ENCODE measurements around the gene GPR42.
"Not testable (repeated sequence)": the region's sequence is repeated elsewhere in the genome, so short reads cannot be mapped to it uniquely, and the experiment has no call there.

GPR42 gene

GRCh38 chr19:35347171-35347929 lies 23.5 kb upstream of the GPR42 start, which contains the start of gene FFAR1:
FFAR1 (plus strand) TSS chr19:35347902; CDS start chr19:35351552, 3,650 bp downstream.
- peak; percentile 33 for DNase-seq (ENCODE audit: low spot score)

- DNase-seq (ENCODE audit: low spot score): no peak
These were observed 23.0 kb upstream of the GPR42 start for GRCh38 chr19:35347930-35348298.

DNA sequence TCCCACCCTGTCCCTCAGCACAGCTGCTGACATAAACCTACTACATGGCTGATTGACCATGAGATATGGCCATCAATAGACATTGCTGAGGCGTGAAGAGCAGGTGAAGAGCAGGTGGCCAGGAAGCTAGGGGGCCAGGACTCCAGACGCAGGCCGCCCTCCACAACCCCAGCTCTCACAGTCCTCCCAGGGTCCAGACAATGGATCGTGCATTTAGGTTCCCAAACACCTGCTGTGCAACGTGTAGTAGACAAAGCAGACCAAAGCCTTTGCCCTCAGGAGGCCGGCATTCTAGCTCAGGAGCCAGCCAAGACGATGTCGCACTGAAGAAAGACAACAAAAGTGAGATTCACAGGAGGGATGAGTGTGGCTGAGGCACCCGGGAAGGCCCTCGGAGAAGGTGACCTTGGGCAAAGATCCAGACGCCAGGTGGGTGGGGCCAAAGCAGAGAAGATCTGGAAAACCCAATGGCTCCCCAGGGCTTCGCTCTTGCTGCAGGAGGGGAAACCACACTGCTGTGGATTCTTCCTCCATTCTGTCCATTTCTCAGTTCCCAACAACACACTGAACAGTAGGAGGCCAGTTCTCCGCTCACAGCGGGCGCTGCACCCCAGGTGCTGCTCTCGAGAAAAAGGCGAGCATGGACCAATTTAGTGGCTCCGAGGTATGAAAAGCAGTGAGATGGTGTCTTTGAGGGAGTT lies 21.8 kb upstream of the GPR42 start:
- DNase-seq (ENCODE audit: low spot score): no peak

GRCh38 chr19:35349614-35350521 lies 21.0 kb upstream of the GPR42 start:
- DNase-seq (ENCODE audit: low spot score): no peak

- no peak for DNase-seq (ENCODE audit: low spot score)
These were observed 20.3 kb upstream of the GPR42 start for GRCh38 chr19:35350591-35350990.

- no peak for DNase-seq (ENCODE audit: low spot score)
These were observed 19.3 kb upstream of the GPR42 start for GRCh38 chr19:35351411-35352176.

DNA sequence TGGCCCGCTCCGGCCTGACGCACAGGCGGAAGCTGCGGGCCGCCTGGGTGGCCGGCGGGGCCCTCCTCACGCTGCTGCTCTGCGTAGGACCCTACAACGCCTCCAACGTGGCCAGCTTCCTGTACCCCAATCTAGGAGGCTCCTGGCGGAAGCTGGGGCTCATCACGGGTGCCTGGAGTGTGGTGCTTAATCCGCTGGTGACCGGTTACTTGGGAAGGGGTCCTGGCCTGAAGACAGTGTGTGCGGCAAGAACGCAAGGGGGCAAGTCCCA lies 18.8 kb upstream of the GPR42 start:
- DNase-seq (ENCODE audit: low spot score): no peak

GRCh38 chr19:35352448-35353304 lies 18.2 kb upstream of the GPR42 start:
- DNase-seq (ENCODE audit: low spot score): peak; percentile 76

DNA sequence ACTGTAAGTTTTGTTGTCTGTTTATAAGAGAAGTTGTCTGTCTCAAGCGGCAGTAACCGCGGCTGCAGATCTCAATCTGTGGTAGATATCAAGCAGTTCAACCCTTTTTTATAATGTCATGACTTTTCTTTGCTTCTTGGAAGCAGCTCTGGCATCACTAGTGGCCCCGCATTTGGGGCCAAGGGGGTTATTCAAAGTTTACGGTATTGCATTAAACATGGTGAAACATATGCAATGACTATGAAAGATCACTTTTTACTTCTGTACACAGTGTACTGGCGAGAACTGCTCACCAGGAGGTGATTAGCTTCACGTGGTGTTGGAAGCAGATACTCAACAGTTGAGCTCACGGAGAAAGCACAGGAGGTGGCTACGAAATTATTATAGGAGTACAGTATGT lies 17.2 kb upstream of the GPR42 start:
- DNase-seq (ENCODE audit: low spot score): no peak

DNA sequence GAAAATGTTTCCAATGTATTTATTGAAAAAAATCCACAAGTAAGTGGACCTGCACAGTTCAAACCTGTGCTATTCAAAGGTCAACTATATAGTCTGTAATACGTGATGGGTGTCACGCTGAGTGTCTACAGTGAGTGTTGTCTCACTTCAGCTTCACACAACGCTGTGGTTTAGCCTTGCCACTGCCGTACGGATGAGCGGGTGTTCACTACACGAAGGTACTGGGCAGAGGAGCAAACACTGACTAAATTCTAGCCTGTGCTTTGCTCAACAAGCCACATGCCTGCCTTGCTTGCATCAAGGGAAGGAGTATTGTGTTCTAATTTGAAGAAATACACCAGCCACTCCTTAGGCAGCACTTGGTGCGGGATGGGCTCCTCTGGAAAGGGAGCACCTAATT lies 16.0 kb upstream of the GPR42 start:
- DNase-seq (ENCODE audit: low spot score): no peak

DNA sequence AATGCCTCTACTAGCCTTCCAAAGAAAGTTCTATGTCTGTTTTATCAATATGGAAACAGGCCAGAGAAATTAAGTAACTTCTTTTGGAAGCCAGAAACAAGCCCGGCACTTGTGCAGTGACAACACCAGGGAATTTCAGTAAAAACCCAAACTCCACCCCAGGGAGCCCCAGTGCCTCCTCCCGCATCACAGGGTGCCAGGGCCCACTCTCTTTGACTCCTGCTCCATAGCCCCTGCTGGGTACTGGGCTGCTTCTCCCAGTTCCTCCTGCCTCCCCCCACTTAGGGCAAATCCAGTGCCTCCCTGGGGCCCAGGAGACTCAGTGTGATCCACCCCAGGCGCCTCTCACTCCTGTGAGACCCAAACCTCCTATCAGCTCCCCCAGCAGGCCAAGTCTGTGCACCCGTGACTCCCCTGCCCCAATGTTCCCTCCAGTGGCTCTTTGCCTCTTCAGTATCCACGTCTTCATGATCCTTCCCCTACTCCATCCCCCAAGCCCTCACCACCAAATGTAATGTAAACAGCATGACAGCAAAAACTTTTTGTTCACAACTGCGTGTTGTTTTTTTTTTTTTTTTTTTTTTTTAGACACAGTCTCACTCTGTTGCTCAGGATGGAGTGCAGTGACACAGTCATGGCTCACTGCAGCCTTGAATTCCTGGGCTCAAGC lies 14.9 kb upstream of the GPR42 start:
- no peak for DNase-seq (ENCODE audit: low spot score)

GRCh38 chr19:35357867-35358573 lies 12.8 kb upstream of the GPR42 start, which contains the start of gene FFAR3:
FFAR3 (plus strand) TSS chr19:35358460; CDS start chr19:35358891, 431 bp downstream.
- DNase-seq (ENCODE audit: low spot score): peak; percentile 54

DNA sequence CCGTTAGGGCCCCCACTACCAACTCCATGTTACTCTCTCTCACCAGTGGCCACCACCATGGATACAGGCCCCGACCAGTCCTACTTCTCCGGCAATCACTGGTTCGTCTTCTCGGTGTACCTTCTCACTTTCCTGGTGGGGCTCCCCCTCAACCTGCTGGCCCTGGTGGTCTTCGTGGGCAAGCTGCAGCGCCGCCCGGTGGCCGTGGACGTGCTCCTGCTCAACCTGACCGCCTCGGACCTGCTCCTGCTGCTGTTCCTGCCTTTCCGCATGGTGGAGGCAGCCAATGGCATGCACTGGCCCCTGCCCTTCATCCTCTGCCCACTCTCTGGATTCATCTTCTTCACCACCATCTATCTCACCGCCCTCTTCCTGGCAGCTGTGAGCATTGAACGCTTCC lies 12.0 kb upstream of the GPR42 start:
- DNase-seq (ENCODE audit: low spot score): not testable (repeated sequence)

DNA sequence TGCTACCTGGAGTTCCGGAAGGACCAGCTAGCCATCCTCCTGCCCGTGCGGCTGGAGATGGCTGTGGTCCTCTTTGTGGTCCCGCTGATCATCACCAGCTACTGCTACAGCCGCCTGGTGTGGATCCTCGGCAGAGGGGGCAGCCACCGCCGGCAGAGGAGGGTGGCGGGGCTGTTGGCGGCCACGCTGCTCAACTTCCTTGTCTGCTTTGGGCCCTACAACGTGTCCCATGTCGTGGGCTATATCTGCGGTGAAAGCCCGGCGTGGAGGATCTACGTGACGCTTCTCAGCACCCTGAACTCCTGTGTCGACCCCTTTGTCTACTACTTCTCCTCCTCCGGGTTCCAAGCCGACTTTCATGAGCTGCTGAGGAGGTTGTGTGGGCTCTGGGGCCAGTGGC lies 11.5 kb upstream of the GPR42 start:
- DNase-seq (ENCODE audit: low spot score): not testable (repeated sequence)

DNA sequence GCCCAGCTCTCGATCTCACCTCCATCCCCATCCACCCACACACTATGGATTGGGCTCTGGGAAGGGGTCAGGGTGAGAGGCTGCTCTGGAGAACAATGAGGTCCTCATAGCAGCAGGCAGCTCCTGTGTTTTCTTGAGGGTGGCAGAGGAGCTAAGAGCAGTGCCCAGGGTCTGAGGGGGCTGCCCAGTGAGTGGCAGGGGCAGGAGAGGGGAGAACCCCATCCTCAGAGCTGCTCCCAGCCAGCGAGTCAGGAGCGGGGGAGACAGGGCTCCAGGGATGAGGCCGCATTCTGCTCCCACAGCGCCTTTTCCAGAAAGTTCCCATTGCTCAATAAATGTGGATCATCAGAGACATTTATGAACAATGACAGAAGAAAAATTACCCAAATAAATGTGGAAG lies 10.8 kb upstream of the GPR42 start:
- not testable (repeated sequence) for DNase-seq (ENCODE audit: low spot score)

DNA sequence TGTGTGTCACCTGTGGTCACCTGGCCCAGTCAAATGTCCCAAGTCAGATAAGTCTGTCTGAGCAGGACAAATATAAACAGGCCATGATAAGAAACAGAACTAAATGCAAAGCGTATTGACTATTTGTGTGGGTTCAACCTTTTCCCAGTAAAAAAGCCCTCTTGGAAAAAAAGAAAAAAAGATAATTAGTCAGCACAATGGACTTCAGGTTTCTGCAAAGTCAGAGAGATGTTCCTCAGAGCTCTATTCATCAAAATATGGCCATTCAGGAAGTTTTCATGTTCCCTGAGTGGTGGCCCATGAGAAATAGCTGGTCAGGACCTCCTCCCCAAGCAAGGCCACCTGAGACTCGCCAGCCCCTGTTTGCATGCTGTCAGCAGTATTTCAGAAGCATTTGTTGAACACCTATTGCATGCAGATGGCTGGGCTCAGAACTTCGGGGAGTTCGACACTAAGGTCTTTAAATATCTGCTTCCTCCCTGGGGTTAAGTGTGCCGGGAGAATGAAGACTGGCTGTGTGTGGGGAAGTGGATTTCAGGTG lies 9.9 kb upstream of the GPR42 start:
- DNase-seq (ENCODE audit: low spot score): no peak

- DNase-seq (ENCODE audit: low spot score): no peak
These were observed 8.4 kb upstream of the GPR42 start for GRCh38 chr19:35362261-35363000.

- DNase-seq (ENCODE audit: low spot score): no peak
These were observed 7.8 kb upstream of the GPR42 start for GRCh38 chr19:35363001-35363590.
